Measurements from ENCODE around the gene MACROH2A2. TPM values are rescaled to one million over a fixed set of nuclear protein-coding genes. Genes with fewer than 3 reads are reported as not detected.

The MACROH2A2 gene
- total and polyA plus RNA-seq, 7 donors: 4.8 to 19.4 (median 10.4) TPM

DNA sequence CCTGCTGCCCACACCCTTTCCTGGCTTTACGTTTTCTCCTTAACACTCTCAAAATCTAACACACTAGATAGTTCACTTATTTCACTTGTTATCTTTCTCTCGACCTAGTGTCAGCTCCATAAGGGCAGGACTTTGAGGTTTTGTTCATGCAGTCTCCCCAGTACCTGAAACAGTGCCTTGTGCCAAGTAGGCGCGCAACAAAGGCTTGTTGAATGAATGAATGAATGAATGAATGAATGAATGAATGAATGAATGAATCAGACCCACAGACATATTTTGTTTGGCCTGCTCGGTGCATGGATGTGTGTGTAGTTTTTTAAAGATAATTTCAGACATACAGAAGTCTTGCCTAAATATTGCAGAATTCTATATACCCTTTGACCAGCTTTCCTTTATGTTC, 87.7 kb downstream of the MACROH2A2 start:
- WGBS, 2 donors: 59 to 82% methylated on average over 5 of the region's 5 CpGs
- intact Hi-C loops (cut with DNase I): loop anchor here (10.0 kb wide), 1 partner anchor 225 kb away; no protein-coding TSS in a partner anchor
- no peak for TF ChIP-seq CTCF (IDR thresholded peaks at IDR 0.05)
- no peak for TF ChIP-seq POLR2AphosphoS5 (IDR thresholded peaks at IDR 0.05)
- TF ChIP-seq EP300 (IDR thresholded peaks at IDR 0.05): no peak
- no peak for TF ChIP-seq POLR2A (IDR thresholded peaks at IDR 0.05)

GRCh38 chr10:70142555-70142954, 89.9 kb downstream of the MACROH2A2 start:
- DNase-seq: peak; percentile 48
- H3K36me3 ChIP-seq: peaks cover 0 to 11% (median 3%) of the 10 kb centered on the region in 4 donors
- H3K4me3 ChIP-seq: no peak overlapping the region
- intact Hi-C loops (cut with DNase I): loop anchor here (10.0 kb wide), 1 partner anchor 222 kb away; no protein-coding TSS in a partner anchor
- no peak for TF ChIP-seq EP300 (IDR thresholded peaks at IDR 0.05)
- TF ChIP-seq POLR2AphosphoS5 (IDR thresholded peaks at IDR 0.05): no peak
- TF ChIP-seq POLR2A (IDR thresholded peaks at IDR 0.05): no peak
- TF ChIP-seq CTCF (IDR thresholded peaks at IDR 0.05): no peak
- whole genome bisulfite sequencing, 2 donors: 93 to 94% methylated on average over 10 of the region's 10 CpGs
- no peaks in the 10 kb centered on the region for H3K27me3 ChIP-seq
- H3K4me1 ChIP-seq: peaks cover 0 to 30% (median 17%) of the 10 kb centered on the region in 4 donors
- H3K9me3 ChIP-seq: no peaks in the 10 kb centered on the region
- H3K27ac ChIP-seq: no peak overlapping the region

More for the DNA sequence above, 87.7 kb downstream of the MACROH2A2 start:
- Histone ChIP-seq H3K9me3 (no peaks in the 10 kb centered on the region), H3K27ac (no peak overlapping the region), H3K36me3 (peaks cover 0 to 11% (median 3%) of the 10 kb centered on the region in 4 donors), H3K27me3 (no peaks in the 10 kb centered on the region), H3K4me3 (no peak overlapping the region), H3K4me1 (peaks cover 0 to 18% (median 11%) of the 10 kb centered on the region in 4 donors)
- DNase-seq: no peak

- H3K27me3 ChIP-seq: no peaks in the 10 kb centered on the region
- peak overlapping the region; percentile 95 to 98 (median 96) for H3K27ac ChIP-seq
- intact Hi-C loops (cut with DNase I): loop anchor here (10.0 kb wide), 1 partner anchor 220 kb away; no protein-coding TSS in a partner anchor
- H3K4me1 ChIP-seq: peaks cover 0 to 32% (median 18%) of the 10 kb centered on the region in 4 donors
- no peaks in the 10 kb centered on the region for H3K9me3 ChIP-seq
- H3K4me3 ChIP-seq: peak overlapping the region in 2 of 4 donors; percentile 69 to 89
- H3K36me3 ChIP-seq: peaks cover 0 to 7% (median 1%) of the 10 kb centered on the region in 4 donors
- 80 to 89% methylated on average over 18 of the region's 18 CpGs for WGBS, 2 donors
- TF ChIP-seq EP300 (IDR thresholded peaks at IDR 0.05) (no peak), POLR2AphosphoS5 (IDR thresholded peaks at IDR 0.05) (no peak), CTCF (IDR thresholded peaks at IDR 0.05) (no peak), POLR2A (IDR thresholded peaks at IDR 0.05) (no peak)
- DNase-seq: no peak
Measured at GRCh38 chr10:70144372-70145110, 91.9 kb downstream of the MACROH2A2 start.

- Histone ChIP-seq H3K27me3 (no peaks in the 10 kb centered on the region), H3K4me3 (peak overlapping the region; percentile 69 to 89 (median 78)), H3K27ac (peak overlapping the region; percentile 95 to 98 (median 96)), H3K36me3 (peaks cover 0 to 10% (median 3%) of the 10 kb centered on the region in 4 donors), H3K4me1 (peaks cover 0 to 32% (median 18%) of the 10 kb centered on the region in 4 donors), H3K9me3 (no peaks in the 10 kb centered on the region)
- intact Hi-C loops (cut with DNase I): loop anchor here (10.0 kb wide), 1 partner anchor 220 kb away; no protein-coding TSS in a partner anchor
- peak; percentile 78 for DNase-seq
- WGBS, 2 donors: 5 to 11% methylated on average over 28 of the region's 28 CpGs
- TF ChIP-seq CTCF (IDR thresholded peaks at IDR 0.05) (no peak), POLR2A (IDR thresholded peaks at IDR 0.05) (no peak), POLR2AphosphoS5 (IDR thresholded peaks at IDR 0.05) (no peak), EP300 (IDR thresholded peaks at IDR 0.05) (no peak)
Measured at GRCh38 chr10:70145166-70145665, 92.6 kb downstream of the MACROH2A2 start.
